Stimulated activated naive CD4-positive, alpha-beta T cell treated with Interleukin-2 at 50 U/mL for 16 hours (primary cell): Measurements from ENCODE around the gene FAR1.
"Not testable (repeated sequence)": the region's sequence is repeated elsewhere in the genome, so short reads cannot be mapped to it uniquely, and the experiment has no call there.

Experiments
- DNase-seq: peaks from one replicate; lab custom pipeline; 2025; lab: John Stamatoyannopoulos, UW

FAR1 gene, protein sequence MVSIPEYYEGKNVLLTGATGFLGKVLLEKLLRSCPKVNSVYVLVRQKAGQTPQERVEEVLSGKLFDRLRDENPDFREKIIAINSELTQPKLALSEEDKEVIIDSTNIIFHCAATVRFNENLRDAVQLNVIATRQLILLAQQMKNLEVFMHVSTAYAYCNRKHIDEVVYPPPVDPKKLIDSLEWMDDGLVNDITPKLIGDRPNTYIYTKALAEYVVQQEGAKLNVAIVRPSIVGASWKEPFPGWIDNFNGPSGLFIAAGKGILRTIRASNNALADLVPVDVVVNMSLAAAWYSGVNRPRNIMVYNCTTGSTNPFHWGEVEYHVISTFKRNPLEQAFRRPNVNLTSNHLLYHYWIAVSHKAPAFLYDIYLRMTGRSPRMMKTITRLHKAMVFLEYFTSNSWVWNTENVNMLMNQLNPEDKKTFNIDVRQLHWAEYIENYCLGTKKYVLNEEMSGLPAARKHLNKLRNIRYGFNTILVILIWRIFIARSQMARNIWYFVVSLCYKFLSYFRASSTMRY

DNA sequence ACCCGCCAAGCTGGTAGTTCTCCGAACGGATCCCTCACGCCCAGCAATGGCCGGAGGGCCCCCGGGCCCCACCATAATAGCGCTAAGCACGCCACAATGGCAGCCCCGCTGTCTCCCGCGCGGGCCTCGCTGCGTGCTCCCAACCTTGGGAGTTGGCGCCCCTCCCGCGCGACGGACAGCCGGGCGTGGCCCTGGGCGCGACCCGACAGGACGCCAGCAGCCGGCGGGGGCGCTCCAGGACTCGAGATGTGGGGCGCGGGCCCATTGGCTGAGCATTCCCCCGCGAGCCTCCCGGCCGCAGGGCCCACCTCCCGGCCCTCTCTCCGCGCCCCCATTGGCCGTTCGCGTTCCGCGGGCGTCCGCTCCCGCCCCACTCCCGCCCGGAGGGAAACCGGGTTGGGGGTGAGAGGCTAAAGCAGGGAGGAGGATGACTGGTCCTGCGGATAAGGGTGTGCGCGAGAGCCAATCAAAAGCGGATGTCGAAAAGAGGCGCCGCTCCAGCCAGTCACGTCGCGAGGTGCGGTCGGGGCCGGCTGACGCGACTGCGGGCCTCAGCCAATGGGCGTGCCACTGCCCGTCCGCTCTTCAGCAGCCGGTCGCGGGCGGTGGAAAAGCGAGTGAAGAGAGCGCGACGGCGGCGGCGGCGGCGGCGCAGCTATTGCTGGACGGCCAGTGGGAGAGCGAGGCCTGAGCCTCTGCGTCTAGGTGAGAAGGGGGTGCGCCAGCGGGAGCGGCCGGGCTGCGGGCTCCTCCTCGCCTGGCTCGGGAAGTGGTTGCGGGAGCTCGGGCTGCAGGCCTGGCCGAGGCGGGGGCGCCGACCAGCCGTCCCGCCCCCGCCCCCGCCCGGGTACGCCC is at the start of gene FAR1:
Gene FAR1, plus strand, starts transcription at position 567 of the 855 bp plus-strand sequence. CDS start 26,098 bp downstream, outside the sequence.
- peak; percentile 98 for DNase-seq

DNA sequence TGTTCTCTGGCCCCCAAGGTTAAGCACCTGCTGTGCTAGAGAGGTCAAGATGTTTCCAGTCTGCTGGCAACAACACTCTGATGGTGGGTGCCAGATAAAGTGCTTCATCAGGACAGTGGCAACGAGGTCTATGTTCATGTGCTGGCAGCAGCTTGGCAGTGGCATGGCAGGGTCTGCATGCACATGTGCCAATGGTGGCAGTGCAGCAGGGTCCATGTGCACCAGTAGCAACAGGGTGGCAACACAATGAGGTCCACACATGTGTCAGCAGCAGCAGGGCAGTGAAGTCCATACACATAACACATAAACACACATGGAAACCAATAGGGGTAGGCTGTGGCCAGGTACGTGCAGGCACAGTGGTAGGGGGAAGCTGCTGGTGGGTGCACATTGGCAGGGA is 48.4 kb upstream of the FAR1 start:
- DNase-seq = no peak

DNA sequence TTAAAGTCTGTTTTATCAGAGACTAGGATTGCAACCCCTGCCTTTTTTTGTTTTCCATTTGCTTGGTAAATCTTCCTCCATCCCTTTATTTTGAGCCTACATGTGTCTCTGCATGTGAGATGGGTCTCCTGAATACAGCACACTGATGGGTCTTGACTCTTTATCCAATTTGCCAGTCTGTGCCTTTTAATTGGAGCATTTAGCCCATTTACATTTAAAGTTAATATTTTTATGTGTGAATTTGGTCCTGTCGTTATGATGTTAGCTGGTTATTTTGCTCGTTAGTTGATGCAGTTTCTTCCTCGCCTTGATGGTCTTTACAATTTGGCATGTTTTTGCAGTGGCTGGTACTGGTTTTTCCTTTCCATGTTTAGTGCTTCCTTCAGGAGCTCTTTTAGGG is 41.6 kb upstream of the FAR1 start:
- not testable (repeated sequence) for DNase-seq

DNA sequence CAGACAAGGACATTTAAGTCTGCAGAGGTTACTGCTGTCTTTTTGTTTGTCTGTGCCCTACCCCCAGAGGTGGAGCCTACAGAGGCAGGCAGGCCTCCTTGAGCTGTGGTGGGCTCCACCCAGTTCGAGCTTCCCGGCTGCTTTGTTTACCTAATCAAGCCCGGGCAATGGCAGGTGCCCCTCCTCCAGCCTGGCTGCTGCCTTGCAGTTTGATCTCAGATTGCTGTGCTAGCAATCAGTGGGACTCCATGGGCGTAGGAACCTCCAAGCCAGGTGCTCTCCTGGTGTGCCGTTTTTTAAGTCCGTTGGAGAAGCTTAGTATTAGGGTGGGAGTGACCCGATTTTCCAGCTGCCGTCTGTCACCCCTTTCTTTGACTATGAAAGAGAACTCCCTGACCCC is 39.8 kb upstream of the FAR1 start:
- DNase-seq = not testable (repeated sequence)

DNA sequence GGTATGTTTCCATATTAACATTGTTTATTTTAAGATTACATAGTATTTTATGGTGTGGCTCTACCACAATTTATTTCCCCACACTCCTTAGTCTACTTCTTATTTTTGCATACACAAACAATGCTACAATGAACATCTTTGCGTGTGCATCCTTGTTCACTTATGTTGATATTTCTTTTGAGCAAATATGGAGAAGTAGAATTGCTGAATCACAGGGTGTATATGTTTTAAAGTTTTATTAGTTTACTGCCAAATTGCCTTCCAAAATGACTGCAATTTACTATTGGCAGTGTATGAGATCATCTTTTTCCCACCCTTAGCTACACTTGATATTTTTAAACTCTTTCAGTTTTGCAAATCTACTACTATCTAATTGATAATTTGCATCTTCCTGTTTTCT is 38.7 kb upstream of the FAR1 start:
- DNase-seq = no peak

DNA sequence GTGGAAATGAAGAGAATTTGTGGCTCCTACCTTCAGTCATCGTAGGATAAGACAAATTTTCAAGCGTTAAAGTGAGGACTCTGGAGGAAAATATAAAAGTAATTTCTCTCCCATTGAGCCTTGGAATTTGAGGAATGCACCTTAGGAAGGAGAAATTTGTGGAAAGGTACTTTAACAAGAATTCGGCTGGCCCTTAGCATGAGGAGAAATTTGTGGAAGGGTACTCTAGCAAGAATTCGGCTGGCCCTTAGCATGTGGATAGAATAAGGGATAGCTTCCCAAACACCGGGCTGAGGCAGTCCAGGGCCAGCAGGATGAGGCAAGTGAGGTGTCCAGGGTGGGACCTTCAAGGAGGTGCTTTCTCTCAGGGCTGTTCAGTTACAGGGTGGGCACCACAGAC is 33.2 kb upstream of the FAR1 start:
- no peak for DNase-seq

DNA sequence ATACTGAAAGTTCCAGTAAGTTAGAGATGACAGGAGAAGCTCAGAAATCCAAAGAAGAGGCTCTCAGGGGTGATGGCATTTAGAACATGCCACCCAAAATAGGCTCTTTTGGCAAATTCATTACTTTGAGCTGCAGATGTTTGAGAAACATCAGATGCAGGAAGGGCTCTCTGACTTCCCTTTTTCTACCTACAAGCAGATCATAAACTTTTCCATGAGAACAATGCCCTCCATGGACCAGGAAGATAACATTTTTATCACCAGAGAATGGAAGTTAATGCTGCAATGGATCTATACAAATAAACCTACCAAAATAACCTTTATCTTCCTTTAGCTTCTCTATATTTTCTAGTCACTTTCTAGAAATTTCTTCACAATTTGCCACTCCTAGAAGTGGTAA is 32.7 kb upstream of the FAR1 start:
- DNase-seq = no peak

DNA sequence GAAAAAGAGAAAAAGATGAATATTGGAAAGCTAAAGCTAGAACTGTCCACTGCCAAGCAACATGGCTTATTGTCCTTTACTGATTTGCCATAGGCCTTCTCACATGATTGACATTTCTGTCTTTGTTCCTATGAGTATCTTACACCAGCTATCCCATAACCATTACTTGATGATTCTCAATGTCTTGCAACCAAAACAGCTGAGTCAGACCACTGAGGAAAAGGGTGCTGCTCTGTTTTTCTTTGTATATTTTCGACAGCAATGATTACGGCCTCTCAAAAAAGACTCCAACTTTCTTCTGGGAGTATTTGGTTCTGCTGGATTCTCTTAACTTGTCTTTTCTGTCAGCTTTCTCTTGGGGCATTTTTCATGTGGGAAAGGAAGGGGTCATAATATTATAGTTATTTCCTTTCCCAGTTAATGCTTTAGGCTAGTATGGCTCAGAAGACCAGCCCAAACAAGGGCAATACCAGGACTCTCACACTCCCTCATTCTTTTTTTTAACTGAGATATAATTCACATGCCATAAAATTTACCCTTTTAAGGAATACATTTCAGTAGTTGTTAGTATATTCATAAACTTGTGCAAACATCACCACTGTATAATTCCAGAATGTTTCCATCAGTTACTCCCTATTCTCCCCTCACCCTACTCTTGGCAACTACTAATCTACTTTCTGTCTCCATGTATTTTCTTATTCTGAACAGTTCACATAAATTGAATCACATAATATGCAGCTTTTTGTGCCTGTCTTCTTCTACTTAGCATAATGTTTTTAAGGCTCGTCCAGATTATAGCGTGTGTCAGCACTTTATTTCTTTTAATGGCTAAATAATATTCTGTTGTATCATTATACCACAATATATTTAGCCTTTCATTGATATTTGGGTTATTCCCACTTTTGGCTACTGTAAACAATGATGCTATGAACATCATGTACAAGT is 31.1 kb upstream of the FAR1 start:
- no peak for DNase-seq

DNA sequence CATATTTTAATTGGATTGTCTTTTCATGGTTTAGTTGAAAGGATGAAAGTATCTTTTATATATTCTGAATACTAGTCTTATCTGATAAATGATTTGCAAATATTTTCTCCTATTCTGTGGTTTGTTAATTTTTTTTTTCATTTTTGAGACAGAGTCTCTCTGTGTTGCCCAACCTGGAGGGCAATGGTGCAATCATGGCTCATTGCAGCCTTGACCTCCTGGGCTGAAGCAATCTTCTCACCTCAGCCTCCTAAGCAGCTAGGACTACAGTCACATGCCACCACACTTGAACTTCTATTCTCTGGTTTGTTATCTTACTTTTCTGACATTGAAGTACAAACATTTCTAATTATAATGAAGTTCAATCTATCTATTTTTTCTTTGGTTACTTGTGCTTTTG is 30.0 kb upstream of the FAR1 start:
- DNase-seq = no peak

DNA sequence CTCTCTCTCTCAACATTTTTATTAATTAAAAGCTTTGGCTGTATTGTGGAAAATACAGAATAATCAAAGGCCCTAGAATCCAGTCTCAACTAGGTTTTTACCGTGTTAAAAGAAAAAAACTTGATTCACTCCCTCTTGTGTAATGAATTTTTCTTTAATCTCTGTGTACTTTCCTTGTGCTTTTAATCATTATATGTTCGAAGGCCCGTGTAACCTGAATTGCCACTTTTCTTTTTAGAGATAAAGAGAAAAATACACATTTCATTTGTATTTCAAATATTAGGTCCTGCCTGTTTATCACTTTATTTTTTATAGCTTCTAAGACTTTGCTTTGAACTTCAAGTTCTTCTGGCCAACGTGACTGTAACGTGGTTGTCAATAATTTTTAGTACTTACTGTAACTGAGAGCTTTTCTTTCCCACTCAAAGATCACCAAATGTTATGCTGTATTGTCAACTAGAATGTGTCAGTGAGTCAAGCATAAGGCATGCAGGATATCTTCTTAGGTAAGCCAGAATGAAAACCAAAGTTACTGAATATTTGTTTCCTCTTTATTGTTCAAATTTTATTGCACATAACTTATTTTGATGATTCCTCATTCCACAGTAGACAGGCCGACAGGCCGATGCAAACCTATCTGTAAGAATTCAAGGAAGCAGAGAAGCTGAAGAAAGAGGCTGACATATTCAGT is 23.3 kb upstream of the FAR1 start:
- no peak for DNase-seq

DNA sequence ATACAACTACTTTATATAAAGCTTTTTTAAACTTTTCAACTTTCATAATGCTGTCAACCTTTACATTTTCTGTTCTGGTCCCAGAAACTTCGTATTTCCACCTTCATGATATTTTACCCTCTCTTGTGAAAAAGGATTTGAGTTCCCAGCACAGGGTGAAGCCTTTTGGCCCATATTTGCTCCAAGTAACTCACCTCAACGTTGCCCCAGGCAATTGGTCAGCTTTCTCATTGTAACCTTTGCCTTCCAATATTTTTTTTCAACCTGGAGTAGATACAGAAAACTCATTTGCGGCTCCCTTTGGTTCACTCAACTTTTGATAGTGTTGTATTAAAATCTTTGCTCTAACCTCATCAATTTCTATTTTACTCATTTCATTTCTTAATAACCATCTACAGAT is 21.1 kb upstream of the FAR1 start:
- no peak for DNase-seq

DNA sequence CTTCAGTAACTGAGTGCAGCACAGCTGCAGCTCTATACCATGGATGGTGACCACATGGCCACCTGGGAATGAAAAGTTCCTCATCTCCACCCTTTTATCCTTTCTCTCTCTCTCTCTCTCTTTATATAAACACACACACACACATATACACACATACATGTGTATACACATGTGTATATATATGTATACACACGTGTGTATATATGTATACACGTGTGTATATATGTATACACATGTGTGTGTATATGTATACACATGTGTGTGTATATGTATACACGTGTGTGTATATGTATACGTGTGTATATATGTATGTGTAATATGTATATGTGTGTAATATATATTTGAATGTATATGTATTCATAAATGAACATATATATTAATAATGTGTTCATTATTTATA is 18.8 kb upstream of the FAR1 start:
- DNase-seq = no peak

DNA sequence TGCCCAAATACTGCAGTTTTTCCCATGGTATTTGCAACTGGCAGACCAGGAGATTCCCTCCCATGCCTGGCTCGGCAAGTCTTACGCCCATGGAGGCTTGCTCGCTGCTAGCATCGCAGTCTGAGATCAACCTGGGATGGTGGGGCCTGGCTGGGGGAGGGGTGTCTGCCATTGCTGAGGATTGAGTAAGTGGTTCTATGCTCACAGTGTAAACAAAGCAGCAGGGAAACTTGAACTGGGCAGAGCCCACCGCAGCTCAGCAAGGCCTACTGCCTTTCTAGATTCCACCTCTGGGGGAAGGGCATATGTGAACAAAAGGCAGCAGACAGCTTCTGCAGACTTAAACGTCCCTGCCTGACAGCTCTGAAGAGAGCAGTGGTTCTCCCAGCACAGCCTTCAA is 17.0 kb upstream of the FAR1 start:
- not testable (repeated sequence) for DNase-seq

DNA sequence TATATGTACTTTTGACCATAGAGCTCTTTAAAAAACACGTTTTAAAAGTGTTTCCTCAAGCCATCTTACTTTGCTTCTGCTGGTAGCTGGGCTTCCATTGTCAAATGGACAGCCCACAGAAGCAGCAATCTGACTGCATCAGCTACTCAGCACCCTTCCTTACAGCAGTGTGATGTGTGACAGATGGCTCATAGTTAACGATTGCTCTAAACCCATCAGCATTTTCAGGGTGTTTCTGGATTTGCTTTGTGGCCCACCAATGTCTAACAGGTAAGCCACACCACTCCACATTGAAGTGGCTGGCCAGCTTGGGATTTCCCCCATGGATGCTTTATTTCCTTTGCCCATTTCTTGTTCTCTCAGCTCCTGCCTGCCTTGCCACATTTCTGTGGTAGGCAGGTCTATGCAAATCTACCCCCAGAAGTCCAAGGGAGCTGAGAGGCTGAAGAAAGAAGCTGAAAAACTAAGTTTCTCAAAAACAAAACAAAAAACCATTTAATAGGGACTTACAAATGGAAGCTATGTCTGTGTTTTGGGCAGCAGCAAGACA is 7.3 kb upstream of the FAR1 start:
- no peak for DNase-seq

DNA sequence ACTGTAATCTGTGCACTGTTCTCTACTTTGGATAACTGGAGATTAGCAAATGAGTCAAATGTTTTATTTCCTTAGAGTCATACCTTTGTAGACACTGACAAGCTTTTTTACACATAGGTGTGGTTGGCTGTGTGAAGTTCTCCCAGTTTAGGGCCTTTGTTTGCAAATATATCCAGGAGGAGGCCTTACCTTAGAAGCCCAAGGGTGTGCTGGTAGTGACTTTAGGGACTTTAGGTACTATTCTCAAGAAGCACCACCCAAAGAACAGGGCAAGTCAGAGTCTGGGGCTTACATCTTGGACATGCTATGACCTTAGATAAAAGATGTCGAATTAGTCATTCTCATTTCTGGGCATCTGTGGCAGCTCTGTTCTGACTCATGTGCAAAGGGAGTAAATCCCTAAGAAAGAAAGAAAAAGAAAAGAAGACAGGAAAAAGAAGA is 4.8 kb upstream of the FAR1 start:
- DNase-seq = no peak

DNA sequence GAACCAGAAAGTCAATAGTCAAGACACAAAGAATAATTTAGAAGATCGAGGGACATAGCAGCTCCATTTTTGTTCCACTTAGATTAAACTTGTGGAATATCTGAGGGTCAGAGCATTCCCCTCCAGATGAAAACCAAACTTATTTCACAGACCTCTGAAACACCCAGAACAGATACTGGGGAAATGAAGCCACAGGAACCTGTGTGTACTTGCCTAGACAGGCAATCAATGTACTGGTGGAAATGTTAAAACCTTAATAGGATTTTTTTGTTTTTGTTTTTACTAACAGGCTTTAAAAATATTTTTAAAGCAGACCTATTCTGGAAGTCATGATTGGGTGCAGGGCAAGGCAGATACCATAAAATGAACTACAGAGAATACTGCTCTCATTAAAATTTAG is 4.1 kb upstream of the FAR1 start:
- no peak for DNase-seq

DNA sequence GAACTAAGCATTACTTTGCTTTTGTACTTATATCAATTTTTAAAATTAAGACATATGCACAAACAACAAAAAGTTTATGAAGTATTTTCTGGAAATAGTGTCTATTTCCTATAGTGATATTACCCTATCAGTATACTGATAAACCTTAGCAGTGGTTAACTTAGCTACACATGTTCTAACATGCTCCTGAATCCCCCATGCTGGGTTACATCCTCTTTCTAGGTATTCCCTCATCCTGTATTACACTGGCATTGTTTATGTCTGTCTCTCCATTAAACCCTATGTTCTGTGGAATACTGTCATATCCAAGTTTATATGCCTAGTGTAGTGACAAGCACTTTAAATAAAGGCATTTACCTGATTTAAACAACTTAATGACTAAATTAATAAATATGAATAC is 1.8 kb upstream of the FAR1 start:
- DNase-seq = no peak

DNA sequence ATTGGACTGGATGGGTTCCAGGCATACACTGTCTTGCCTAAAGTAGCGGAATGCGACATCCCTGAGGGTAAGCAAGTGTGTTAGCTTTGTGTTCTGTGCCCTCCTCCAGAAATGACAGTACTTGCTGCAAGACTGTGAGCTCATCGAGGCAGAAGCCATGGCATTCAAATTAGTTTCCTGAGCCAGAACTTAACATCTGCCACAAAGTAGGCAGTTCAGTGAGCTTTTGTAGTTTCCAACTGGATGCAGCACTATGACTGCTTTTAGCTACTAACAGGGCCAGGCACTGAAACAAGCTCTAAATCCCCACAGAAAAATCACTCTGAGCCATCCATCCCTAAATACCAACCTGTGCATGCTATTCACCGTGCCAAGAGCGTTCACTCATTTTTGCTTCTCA is 1.2 kb upstream of the FAR1 start:
- DNase-seq = no peak

DNA sequence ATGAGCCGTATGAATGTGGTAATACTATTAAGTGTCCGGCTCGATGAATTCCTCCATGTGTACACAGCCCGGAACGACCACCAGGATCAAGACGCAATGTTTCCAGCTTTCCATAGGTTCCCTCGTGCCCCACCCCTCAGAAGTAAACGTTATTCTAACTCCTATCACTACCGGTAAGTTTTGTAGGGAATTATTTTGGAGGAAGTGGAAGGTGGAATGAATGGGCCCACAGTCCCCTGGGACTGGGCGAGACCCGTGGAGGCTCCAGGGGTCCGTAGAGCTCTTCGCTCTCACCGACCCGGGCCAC is 720 bp upstream of the FAR1 start:
- DNase-seq = no peak

DNA sequence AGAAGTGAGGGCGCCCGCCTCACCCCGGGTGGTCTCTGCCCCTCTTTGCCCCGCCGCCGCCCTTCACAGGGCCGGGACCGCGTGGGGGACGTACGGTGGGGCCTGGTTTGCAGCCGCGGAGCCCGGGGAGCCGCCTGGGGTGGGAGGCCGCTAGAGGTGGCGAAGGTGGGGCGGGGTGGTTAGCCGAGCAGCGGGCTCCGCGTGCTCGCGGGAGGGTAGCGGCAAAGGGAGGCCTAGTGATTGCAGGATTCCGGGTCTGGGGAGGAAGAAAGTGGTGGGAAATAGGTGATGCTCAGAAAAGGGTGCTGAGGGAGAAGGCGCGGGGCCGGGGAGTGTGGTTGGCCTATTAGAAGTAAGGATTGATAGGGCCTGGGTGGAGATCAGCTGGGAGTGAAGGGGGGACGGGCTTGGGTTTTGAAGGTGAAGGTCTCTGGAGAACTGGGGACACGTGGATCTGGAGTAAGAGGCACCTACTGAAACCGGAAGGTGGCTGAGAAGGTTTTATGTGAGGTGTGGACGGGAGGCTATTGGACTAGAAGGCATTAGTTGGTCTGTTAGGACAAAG is 571 bp downstream of the FAR1 start:
- peak; percentile 52 for DNase-seq
